Caco-2 (cell line): ENCODE results near the gene USP34. TPM values are rescaled to one million over a fixed set of nuclear protein-coding genes. Genes with fewer than 3 reads are reported as not detected.
A peak's percentile ranks its signal among the peaks of the same experiment; 100 is the strongest.

Experiments
- BruUV-seq: library from RNA; stranded (reverse); fragments of 400-500 nt; replicated peaks from 2 replicates; lab custom pipeline; 2021; lab: Mats Ljungman, UMichigan
- CTCF ChIA-PET: fragments of 300-600 bp; sonication (Branson Sonifier 250); formaldehyde crosslinking; loops from one replicate; lab custom pipeline; 2022; ENCODE audit warnings: antibody characterized with exemption; lab: Charles Lee
- POLR2A ChIA-PET: fragments of 300-600 bp; sonication (Branson Sonifier 250); formaldehyde crosslinking; loops from one replicate; lab custom pipeline; 2022; ENCODE audit warnings: antibody characterized with exemption; lab: Charles Lee
- DNase-seq, 2 experiments: peaks; one replicate each; pipeline versions ENCODE4 v3.0.0 to v3.0.0-alpha.2; 2020 to 2022
- H3K27me3 ChIP-seq: replicated peaks from 2 replicates; pipeline ENCODE4 v1.6.0; 2011; ENCODE audit warnings: low read length; ENCODE audit not compliant: control insufficient read depth, insufficient read depth
- H3K36me3 ChIP-seq: 2 replicates; pipeline ENCODE4 v1.5.1; 2011; ENCODE audit warnings: low read length; ENCODE audit not compliant: control insufficient read depth, insufficient read depth
- H3K4me1 ChIP-seq: fragments of 250-450 bp; sonication (Bioruptor Pico); 2 replicates; pipeline ENCODE4 v1.5.1; 2020; ENCODE audit warnings: mild to moderate bottlenecking
- H3K4me3 ChIP-seq: 2 replicates; pipeline ENCODE4 v1.5.1; 2011; ENCODE audit warnings: low read depth, mild to moderate bottlenecking, control low read depth, low read length
- H3K9me3 ChIP-seq: fragments of 250-450 bp; sonication (Bioruptor Pico); 2 replicates; pipeline ENCODE4 v1.5.1; 2020; ENCODE audit warnings: mild to moderate bottlenecking, moderate library complexity
- H3K27ac Mint-ChIP-seq: one replicate; pipeline ENCODE4 v1.8.0; 2022; ENCODE audit warnings: mixed read lengths; ENCODE audit not compliant: unreplicated experiment
- H3K27me3 Mint-ChIP-seq: one replicate; pipeline ENCODE4 v1.8.0; 2022; ENCODE audit warnings: mixed read lengths; ENCODE audit not compliant: insufficient read depth, unreplicated experiment
- H3K36me3 Mint-ChIP-seq: one replicate; pipeline ENCODE4 v1.8.0; 2022; ENCODE audit warnings: mild to moderate bottlenecking, mixed read lengths; ENCODE audit not compliant: insufficient read depth, unreplicated experiment
- H3K4me1 Mint-ChIP-seq: one replicate; pipeline ENCODE4 v1.8.0; 2022; ENCODE audit warnings: low read depth, mixed read lengths; ENCODE audit not compliant: unreplicated experiment
- H3K4me3 Mint-ChIP-seq: one replicate; pipeline ENCODE4 v1.8.0; 2022; ENCODE audit warnings: mild to moderate bottlenecking, moderate library complexity, mixed read lengths; ENCODE audit not compliant: unreplicated experiment
- H3K9me3 Mint-ChIP-seq: one replicate; pipeline ENCODE4 v1.8.0; 2022; ENCODE audit warnings: mixed read lengths; ENCODE audit not compliant: unreplicated experiment
- CTCF ChIP-seq, 2 experiments: fragments of 200-600 bp in 1 of 2; IDR thresholded peaks; 1 replicate in 1 of 2; 2 replicates in 1 of 2; pipeline versions ENCODE4 v1.5.1 to v1.8.0; 2011 to 2022; ENCODE audit warnings: antibody characterized with exemption in 1 of 2, control low read depth in 1 of 2, inconsistent platforms in 1 of 2, low read depth in 1 of 2, low read length in 1 of 2, mild to moderate bottlenecking in 1 of 2, moderate library complexity in 1 of 2; ENCODE audit not compliant: insufficient read depth in 1 of 2, severe bottlenecking in 1 of 2, unreplicated experiment in 1 of 2
- intact Hi-C: fragments of 100-400 bp; cut with micrococcal nuclease; formaldehyde crosslinking; loops from one replicate; pipeline ENCODE4 v1.10.0; 2022; ENCODE audit not compliant: unreplicated experiment
- total RNA-seq: library from RNA; stranded (reverse); gene quantifications from 2 replicates; pipeline ENCODE4 v1.2.3, GENCODE V29; 2022

The USP34 gene
- total RNA-seq, 1 experiment from 2014 or later = 100 TPM

GRCh38 chr2:61180686-61181085, 290.2 kb downstream of the USP34 start:
- Histone ChIP-seq H3K4me1 (peaks cover 16% of the 10 kb centered on the region; the same call in 1 of the 2 replicates), H3K27me3 (no peaks in the 10 kb centered on the region), H3K36me3 (peaks cover 4% of the 10 kb centered on the region; the same call in 1 of the 2 replicates), H3K4me3 (no peak overlapping the region), H3K9me3 (no peaks in the 10 kb centered on the region)
- ChIA-PET POLR2A (no interaction called here), CTCF (no interaction called here)
- H3K36me3 Mint-ChIP-seq = peaks cover 63% of the 10 kb centered on the region
- peaks cover 8% of the 10 kb centered on the region for H3K4me1 Mint-ChIP-seq
- intact Hi-C loops = no loop called here
- H3K27me3 Mint-ChIP-seq = no peaks in the 10 kb centered on the region
- no TSS peak for BruUV-seq
- DNase-seq = no peak
- H3K27ac Mint-ChIP-seq = peak overlapping the region; percentile 32
- H3K9me3 Mint-ChIP-seq = no peaks in the 10 kb centered on the region
- TF ChIP-seq CTCF (IDR thresholded peaks at IDR 0.05; ENCODE audit: insufficient read depth in 1 of 2, low read depth in 1 of 2, low read length in 1 of 2, severe bottlenecking in 1 of 2, unreplicated experiment in 1 of 2) = no peak
- no peak overlapping the region for H3K4me3 Mint-ChIP-seq

- ChIA-PET POLR2A (no interaction called here), CTCF (no interaction called here)
- intact Hi-C loops = loop anchor here (5.0 kb wide), 2 partner anchors 163 to 357 kb away; partner anchors contain the start of genes PEX13, PUS10 and XPO1
- peak overlapping the region; percentile 32 for H3K27ac Mint-ChIP-seq
- Histone ChIP-seq H3K9me3 (no peaks in the 10 kb centered on the region), H3K36me3 (peaks cover 1% of the 10 kb centered on the region; the same call in 1 of the 2 replicates), H3K4me1 (peaks cover 16% of the 10 kb centered on the region; the same call in 1 of the 2 replicates), H3K27me3 (no peaks in the 10 kb centered on the region), H3K4me3 (no peak overlapping the region)
- H3K4me1 Mint-ChIP-seq = peaks cover 16% of the 10 kb centered on the region
- H3K9me3 Mint-ChIP-seq = no peaks in the 10 kb centered on the region
- BruUV-seq = no TSS peak
- no peak for DNase-seq
- peak overlapping the region; percentile 48 for H3K4me3 Mint-ChIP-seq
- TF ChIP-seq CTCF (IDR thresholded peaks at IDR 0.05; ENCODE audit: insufficient read depth in 1 of 2, low read depth in 1 of 2, low read length in 1 of 2, severe bottlenecking in 1 of 2, unreplicated experiment in 1 of 2) = no peak
- no peaks in the 10 kb centered on the region for H3K27me3 Mint-ChIP-seq
- peaks cover 55% of the 10 kb centered on the region for H3K36me3 Mint-ChIP-seq
Observed at GRCh38 chr2:61179701-61180639, 290.9 kb downstream of the USP34 start.
